Activated CD4-positive, alpha-beta T cell treated with anti-CD3 and anti-CD28 coated beads, Interleukin-2, amount 50 U/mL, for 1 hour (primary cell): ENCODE data around the gene HOOK2.
"Not testable (repeated sequence)": the region's sequence is repeated elsewhere in the genome, so short reads cannot be mapped to it uniquely, and the experiment has no call there.

Source experiments
- DNase-seq: peaks from one replicate; pipeline ENCODE4 v3.0.0-alpha.2; 2020

Gene HOOK2

DNA sequence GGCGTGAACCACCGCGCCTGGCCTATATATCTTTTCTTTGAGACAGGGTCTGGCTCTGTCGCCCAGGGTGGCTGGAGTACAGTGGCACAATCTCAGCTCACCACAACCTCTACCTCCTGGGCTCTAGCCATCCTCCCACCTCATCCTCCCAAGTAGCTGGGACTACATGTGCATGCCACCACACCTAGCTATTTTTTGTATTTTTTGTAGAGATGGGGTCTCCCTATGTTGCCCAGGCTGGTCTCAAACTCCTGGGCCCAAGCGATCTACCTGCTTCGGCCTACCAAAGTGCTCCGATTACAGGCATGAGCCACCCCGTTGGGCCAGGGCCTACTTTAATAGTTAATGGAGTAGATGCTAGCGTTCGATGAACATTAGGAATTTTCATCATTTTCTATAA is 55.1 kb downstream of the HOOK2 start:
- DNase-seq, result no peak

DNA sequence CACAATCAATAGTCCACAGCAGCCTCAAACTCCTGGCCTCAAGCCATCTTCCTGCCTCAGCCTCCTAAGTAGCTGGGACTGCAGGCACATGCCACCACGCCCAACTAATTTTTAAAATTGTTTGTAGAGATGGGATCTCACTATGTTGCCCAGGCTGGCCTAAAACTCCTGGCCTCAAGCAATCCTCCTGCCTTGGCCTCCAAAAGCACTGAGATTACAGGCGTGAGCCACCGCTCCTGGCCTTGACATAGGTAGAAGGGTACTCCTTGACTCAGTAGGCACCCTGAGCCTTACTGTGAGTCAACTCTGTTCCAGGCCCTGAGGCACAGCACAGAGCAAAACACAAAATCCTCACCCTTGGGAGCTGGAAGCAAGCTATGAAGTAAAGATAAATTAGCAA is 59.4 kb downstream of the HOOK2 start:
- DNase-seq, result no peak

DNA sequence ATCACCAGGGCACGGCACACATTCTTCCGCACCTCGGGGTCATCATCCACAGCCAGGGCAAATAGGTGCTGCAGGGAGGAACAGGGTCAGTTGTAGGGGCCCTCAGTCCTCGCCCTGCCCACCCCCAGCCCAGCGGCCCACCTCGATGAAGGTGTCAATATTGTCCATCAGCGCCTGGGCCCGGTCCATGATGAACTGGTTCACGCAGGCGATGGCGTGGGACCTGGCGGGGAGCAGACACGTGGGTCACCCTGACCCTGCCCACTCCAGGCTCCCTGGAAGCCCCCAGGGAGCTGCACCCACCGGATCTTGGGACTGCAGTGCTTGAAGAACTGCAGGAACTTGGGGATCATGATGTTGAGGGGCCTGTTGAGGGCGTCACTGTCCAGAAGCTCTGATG is 60.2 kb downstream of the HOOK2 start:
- no peak for DNase-seq

DNA sequence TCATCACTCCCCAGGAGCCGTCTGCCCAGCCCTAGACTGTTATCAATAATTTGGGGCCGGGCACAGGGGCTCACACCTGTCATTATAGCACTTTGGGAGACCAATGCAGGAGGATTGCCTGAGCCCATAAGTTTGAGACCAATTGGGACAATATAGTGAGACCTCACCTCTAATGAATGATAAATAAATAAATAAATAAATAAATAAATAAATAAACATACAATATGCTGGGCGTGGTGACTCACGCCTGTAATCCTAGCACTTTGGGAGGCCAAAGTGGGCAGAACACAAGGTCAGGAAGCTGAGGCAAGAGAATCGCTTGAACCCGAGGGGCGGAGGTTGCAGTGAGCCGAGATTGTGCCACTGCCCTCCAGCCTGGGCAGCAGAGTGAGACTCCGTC is 62.0 kb downstream of the HOOK2 start:
- DNase-seq, result not testable (repeated sequence)
